ENCODE results near the gene TRPV5.

TRPV5 gene

GRCh38 chr7:142867097-142867378, 66.5 kb downstream of the TRPV5 start:
- in situ Hi-C loops (cut with MboI; ENCODE audit: low pct_unique_long_range_greater_than_20kb, low sequenced_read_pairs, unreplicated experiment): loop anchor here (25.0 kb wide), 1 partner anchor 345 kb away; the partner anchor contains the start of gene TAS2R40
- TF ChIP-seq, protein P1, sequence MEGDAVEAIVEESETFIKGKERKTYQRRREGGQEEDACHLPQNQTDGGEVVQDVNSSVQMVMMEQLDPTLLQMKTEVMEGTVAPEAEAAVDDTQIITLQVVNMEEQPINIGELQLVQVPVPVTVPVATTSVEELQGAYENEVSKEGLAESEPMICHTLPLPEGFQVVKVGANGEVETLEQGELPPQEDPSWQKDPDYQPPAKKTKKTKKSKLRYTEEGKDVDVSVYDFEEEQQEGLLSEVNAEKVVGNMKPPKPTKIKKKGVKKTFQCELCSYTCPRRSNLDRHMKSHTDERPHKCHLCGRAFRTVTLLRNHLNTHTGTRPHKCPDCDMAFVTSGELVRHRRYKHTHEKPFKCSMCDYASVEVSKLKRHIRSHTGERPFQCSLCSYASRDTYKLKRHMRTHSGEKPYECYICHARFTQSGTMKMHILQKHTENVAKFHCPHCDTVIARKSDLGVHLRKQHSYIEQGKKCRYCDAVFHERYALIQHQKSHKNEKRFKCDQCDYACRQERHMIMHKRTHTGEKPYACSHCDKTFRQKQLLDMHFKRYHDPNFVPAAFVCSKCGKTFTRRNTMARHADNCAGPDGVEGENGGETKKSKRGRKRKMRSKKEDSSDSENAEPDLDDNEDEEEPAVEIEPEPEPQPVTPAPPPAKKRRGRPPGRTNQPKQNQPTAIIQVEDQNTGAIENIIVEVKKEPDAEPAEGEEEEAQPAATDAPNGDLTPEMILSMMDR (IDR thresholded peaks at IDR 0.05; ENCODE audit: extremely low read depth, insufficient read depth, missing control alignments): no peak
- no peak for DNase-seq (ENCODE audit: low spot score)

- in situ Hi-C loops (cut with MboI; ENCODE audit: low pct_unique_long_range_greater_than_20kb, low sequenced_read_pairs, unreplicated experiment): loop anchor here (25.0 kb wide), 1 partner anchor 346 kb away; the partner anchor contains the start of gene TAS2R40
- DNase-seq (ENCODE audit: low spot score): no peak
- TF ChIP-seq, protein P1 (IDR thresholded peaks at IDR 0.05; ENCODE audit: extremely low read depth, insufficient read depth, missing control alignments): peak; percentile 68
Observed at GRCh38 chr7:142866361-142867096, 67.0 kb downstream of the TRPV5 start.

DNA sequence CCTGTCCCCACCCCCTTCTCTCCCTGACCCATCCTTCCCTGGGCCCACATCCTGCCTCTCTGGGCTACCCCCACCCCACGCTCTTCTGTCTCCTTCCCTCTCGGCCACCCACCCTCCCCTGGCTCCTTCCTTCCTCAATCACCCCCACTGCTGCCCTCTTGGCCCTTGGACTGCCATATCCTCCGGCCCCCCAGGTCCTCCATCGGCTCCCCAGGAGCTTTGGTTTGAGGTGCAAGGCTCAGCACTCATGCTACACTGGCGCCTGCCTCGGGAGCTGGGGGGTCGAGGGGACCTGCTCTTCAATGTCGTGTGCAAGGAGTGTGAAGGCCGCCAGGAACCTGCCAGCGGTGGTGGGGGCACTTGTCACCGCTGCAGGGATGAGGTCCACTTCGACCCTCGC, 67.8 kb downstream of the TRPV5 start:
- TF ChIP-seq, protein P1 (IDR thresholded peaks at IDR 0.05; ENCODE audit: extremely low read depth, insufficient read depth, missing control alignments): no peak
- in situ Hi-C loops (cut with MboI; ENCODE audit: low pct_unique_long_range_greater_than_20kb, low sequenced_read_pairs, unreplicated experiment): loop anchor here (25.0 kb wide), 1 partner anchor 347 kb away; the partner anchor contains the start of gene TAS2R40
- no peak for DNase-seq (ENCODE audit: low spot score)

GRCh38 chr7:142864980-142865747, 68.4 kb downstream of the TRPV5 start:
- no peak for DNase-seq (ENCODE audit: low spot score)
- in situ Hi-C loops (cut with MboI; ENCODE audit: low pct_unique_long_range_greater_than_20kb, low sequenced_read_pairs, unreplicated experiment): loop anchor here (25.0 kb wide), 1 partner anchor 347 kb away; the partner anchor contains the start of gene TAS2R40
- TF ChIP-seq, protein P1 (IDR thresholded peaks at IDR 0.05; ENCODE audit: extremely low read depth, insufficient read depth, missing control alignments): no peak

GRCh38 chr7:142863891-142864685, 69.5 kb downstream of the TRPV5 start:
- in situ Hi-C loops (cut with MboI; ENCODE audit: low pct_unique_long_range_greater_than_20kb, low sequenced_read_pairs, unreplicated experiment): loop anchor here (25.0 kb wide), 1 partner anchor 348 kb away; the partner anchor contains the start of gene TAS2R40
- TF ChIP-seq, protein P1 (IDR thresholded peaks at IDR 0.05; ENCODE audit: extremely low read depth, insufficient read depth, missing control alignments): no peak
- DNase-seq (ENCODE audit: low spot score): no peak

- in situ Hi-C loops (cut with MboI; ENCODE audit: low pct_unique_long_range_greater_than_20kb, low sequenced_read_pairs, unreplicated experiment): loop anchor here (25.0 kb wide), 1 partner anchor 349 kb away; the partner anchor contains the start of gene TAS2R40
- TF ChIP-seq, protein P1 (IDR thresholded peaks at IDR 0.05; ENCODE audit: extremely low read depth, insufficient read depth, missing control alignments): no peak
- no peak for DNase-seq (ENCODE audit: low spot score)
Observed at GRCh38 chr7:142862786-142863400, 70.7 kb downstream of the TRPV5 start.
